Activated gamma-delta T cell treated with anti-CD3 and anti-CD28 coated beads, Interleukin-2, amount 50 U/mL, for 16 hours (primary cell): ENCODE results near the gene C1QTNF7.

Source experiments
- DNase-seq: peaks from one replicate; pipeline ENCODE4 v3.0.0-alpha.2; 2020; ENCODE audit warnings: low read depth

C1QTNF7 gene

GRCh38 chr4:15414551-15415091 lies 13.2 kb upstream of the C1QTNF7 start:
- DNase-seq, result no peak

GRCh38 chr4:15416357-15417232 lies 11.2 kb upstream of the C1QTNF7 start:
- DNase-seq, result no peak

- no peak for DNase-seq
Observed at GRCh38 chr4:15417233-15417660, 10.6 kb upstream of the C1QTNF7 start.

- DNase-seq, result no peak
Observed at GRCh38 chr4:15418956-15419355, 8.9 kb upstream of the C1QTNF7 start.

GRCh38 chr4:15420642-15421041 lies 7.2 kb upstream of the C1QTNF7 start:
- no peak for DNase-seq

- no peak for DNase-seq
Observed at GRCh38 chr4:15423285-15423711, 4.5 kb upstream of the C1QTNF7 start.

- DNase-seq, result no peak
Observed at GRCh38 chr4:15425520-15425919, 2.3 kb upstream of the C1QTNF7 start.

- no peak for DNase-seq
Observed at GRCh38 chr4:15427161-15427560, 672 bp upstream of the C1QTNF7 start.

GRCh38 chr4:15428611-15429010 lies 778 bp downstream of the C1QTNF7 start:
- no peak for DNase-seq

GRCh38 chr4:15434091-15434490 lies 6.3 kb downstream of the C1QTNF7 start:
- no peak for DNase-seq

- no peak for DNase-seq
Observed at GRCh38 chr4:15434676-15435075, 6.8 kb downstream of the C1QTNF7 start.

GRCh38 chr4:15436513-15436912 lies 8.7 kb downstream of the C1QTNF7 start:
- DNase-seq, result no peak

- DNase-seq, result no peak
Observed at GRCh38 chr4:15438939-15439524, 11.2 kb downstream of the C1QTNF7 start.

GRCh38 chr4:15443371-15444160 lies 15.7 kb downstream of the C1QTNF7 start:
- DNase-seq, result no peak

- no peak for DNase-seq
Observed at GRCh38 chr4:15444276-15444675, 16.4 kb downstream of the C1QTNF7 start.

- DNase-seq, result no peak
Observed at GRCh38 chr4:15444879-15445547, 17.2 kb downstream of the C1QTNF7 start.

GRCh38 chr4:15451181-15451865 lies 23.5 kb downstream of the C1QTNF7 start:
- no peak for DNase-seq

- DNase-seq, result no peak
Observed at GRCh38 chr4:15451866-15452765, 24.3 kb downstream of the C1QTNF7 start.

GRCh38 chr4:15455290-15455689 lies 27.5 kb downstream of the C1QTNF7 start:
- no peak for DNase-seq
